LNCAP (cell line): ENCODE measurements around the gene FOXL1.

Experiments used
- TF ChIP-seq, protein P1 (sequence below): fragments of 450-650 bp; IDR thresholded peaks from 2 replicates; pipeline ENCODE4 v1.5.1; 2017; ENCODE audit warnings: mild to moderate bottlenecking

Gene FOXL1

GRCh38 chr16:86542756-86543750 lies 35.3 kb upstream of the FOXL1 start:
- TF ChIP-seq, protein P1, sequence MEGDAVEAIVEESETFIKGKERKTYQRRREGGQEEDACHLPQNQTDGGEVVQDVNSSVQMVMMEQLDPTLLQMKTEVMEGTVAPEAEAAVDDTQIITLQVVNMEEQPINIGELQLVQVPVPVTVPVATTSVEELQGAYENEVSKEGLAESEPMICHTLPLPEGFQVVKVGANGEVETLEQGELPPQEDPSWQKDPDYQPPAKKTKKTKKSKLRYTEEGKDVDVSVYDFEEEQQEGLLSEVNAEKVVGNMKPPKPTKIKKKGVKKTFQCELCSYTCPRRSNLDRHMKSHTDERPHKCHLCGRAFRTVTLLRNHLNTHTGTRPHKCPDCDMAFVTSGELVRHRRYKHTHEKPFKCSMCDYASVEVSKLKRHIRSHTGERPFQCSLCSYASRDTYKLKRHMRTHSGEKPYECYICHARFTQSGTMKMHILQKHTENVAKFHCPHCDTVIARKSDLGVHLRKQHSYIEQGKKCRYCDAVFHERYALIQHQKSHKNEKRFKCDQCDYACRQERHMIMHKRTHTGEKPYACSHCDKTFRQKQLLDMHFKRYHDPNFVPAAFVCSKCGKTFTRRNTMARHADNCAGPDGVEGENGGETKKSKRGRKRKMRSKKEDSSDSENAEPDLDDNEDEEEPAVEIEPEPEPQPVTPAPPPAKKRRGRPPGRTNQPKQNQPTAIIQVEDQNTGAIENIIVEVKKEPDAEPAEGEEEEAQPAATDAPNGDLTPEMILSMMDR = no peak

DNA sequence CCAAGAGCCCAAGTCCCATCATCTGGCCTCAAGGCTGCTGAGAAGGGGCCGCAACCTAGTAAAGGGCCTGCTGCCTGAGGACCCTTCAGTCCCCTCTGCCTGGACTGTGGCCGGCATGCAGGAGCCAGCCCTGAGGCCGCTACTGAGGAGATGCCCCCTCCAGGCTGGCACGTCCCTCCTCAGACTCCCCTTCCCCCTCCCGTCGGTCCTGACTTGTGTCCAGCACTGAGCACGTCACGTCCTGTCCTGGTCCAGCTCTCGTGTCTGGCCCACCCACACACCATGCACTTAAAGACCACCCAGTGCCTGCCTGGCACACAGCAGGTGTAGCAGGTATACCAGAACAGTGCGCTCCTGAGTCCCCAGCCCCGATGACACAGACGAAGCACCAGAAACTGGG lies 32.9 kb upstream of the FOXL1 start:
- TF ChIP-seq, protein P1 = no peak

DNA sequence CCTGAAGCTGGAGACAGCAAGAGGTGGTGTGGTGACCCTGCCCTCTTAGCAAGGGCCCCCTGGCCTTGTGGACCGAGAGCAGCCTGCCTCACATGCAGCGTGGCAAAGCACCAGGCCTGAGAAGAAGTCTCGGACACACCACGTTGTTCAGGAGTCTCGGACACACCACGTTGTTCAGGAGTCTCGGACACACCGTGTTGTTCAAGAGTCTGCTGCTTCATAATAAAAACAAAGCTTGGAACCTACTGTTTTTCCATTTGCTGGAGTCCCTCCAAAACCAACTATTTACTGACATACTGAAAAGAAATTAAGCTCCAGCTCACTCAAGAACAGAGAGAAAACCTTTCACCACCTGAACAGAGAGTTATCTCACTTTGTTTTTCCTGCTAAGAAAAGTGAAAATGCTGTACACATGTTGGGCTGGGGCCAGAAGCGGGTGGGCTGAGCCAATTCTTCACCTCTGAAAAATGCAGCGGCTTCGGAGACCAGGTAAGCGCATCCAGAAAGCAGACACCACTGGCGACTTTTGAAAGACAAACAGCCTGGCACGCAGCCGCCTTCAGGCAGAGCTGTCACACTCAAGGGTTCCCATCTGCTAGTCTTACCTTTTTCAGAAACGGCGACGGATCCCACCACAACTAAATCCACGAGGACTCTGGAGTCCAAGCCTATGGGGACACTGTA lies 32.3 kb upstream of the FOXL1 start:
- TF ChIP-seq, protein P1 = no peak

DNA sequence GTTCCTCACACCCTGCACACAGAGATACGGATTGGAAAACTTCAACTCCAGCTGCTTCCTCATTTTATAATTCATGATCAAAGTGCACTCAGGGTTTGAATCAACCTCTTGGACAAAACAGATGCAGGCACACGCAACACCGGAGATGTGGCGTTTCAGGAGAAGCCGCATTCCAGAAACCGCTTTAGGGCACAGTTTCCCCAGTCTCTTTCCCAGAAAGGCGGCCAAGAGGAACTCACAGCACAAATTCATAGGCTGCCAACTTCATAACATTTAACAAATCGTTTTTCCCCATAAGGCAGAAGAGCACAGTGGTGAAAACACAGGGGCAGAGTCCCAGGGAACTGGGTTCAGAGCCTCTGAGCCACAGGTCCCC lies 31.7 kb upstream of the FOXL1 start:
- TF ChIP-seq, protein P1 = no peak

DNA sequence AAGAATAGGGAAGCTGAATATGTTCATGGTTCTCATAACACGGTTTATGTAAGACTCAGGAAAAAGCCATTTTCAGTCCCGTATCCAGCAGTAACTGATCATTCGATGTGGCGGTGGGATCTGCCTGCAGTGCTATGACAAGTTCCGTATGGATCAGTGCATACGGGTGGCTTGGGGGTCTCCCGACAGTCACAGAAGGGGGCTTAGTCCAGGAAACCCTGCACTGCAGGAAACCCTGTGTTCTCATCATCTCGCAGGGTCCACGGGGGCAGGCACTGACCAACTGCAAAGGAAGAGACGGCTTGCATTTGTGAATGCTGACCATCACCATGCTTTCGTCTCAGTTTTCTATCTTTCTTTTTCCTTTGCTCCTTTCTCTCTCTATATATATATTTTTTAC lies 31.1 kb upstream of the FOXL1 start:
- TF ChIP-seq, protein P1 = no peak

- TF ChIP-seq, protein P1 = no peak
These were observed 29.1 kb upstream of the FOXL1 start for GRCh38 chr16:86549076-86549892.

GRCh38 chr16:86549893-86550190 lies 28.5 kb upstream of the FOXL1 start:
- TF ChIP-seq, protein P1 = no peak
